NK-92 treated with Interleukin-12 subunit alpha and Interleukin-12 subunit beta, amount 100 ng/mL, for 24 hours (cell line): ENCODE data around the gene DSTN.

Experiments
- DNase-seq: peaks from one replicate; lab custom pipeline; 2025; lab: John Stamatoyannopoulos, UW

DSTN gene

GRCh38 chr20:17612287-17612991, 42.6 kb downstream of the DSTN start:
- DNase-seq: no peak

- no peak for DNase-seq
Observed at GRCh38 chr20:17612992-17613327, 43.1 kb downstream of the DSTN start.

GRCh38 chr20:17613328-17614175, 43.7 kb downstream of the DSTN start:
- DNase-seq: no peak

GRCh38 chr20:17614176-17614811, 44.4 kb downstream of the DSTN start:
- DNase-seq: no peak

GRCh38 chr20:17614812-17615644, 45.2 kb downstream of the DSTN start:
- DNase-seq: no peak

GRCh38 chr20:17615645-17616479, 46.0 kb downstream of the DSTN start:
- no peak for DNase-seq

GRCh38 chr20:17616480-17617211, 46.8 kb downstream of the DSTN start:
- no peak for DNase-seq

- DNase-seq: no peak
Observed at GRCh38 chr20:17617212-17617867, 47.5 kb downstream of the DSTN start.

- no peak for DNase-seq
Observed at GRCh38 chr20:17617868-17618672, 48.2 kb downstream of the DSTN start.

- DNase-seq: no peak
Observed at GRCh38 chr20:17618673-17619013, 48.8 kb downstream of the DSTN start.

GRCh38 chr20:17619351-17620093, 49.6 kb downstream of the DSTN start:
- DNase-seq: no peak

GRCh38 chr20:17620371-17621228, 50.7 kb downstream of the DSTN start:
- no peak for DNase-seq

GRCh38 chr20:17621229-17621968, 51.5 kb downstream of the DSTN start:
- DNase-seq: no peak

GRCh38 chr20:17622086-17622850, 52.4 kb downstream of the DSTN start:
- DNase-seq: no peak

GRCh38 chr20:17622851-17623508, 53.1 kb downstream of the DSTN start:
- no peak for DNase-seq

- DNase-seq: no peak
Observed at GRCh38 chr20:17624070-17624469, 54.2 kb downstream of the DSTN start.
